ENCODE measurements around the gene SNRNP40.

SNRNP40 gene

GRCh38 chr1:31249854-31250253 lies 46.7 kb downstream of the SNRNP40 start:
- no peaks in the 10 kb centered on the region for H3K9me3 ChIP-seq (ENCODE audit: control insufficient read depth, low read length)
- no peak overlapping the region for H3K27ac ChIP-seq (ENCODE audit: low read depth, low read length, severe bottlenecking)
- no peaks in the 10 kb centered on the region for H3K36me3 ChIP-seq (ENCODE audit: control insufficient read depth, insufficient read depth, low read length)
- H3K4me3 ChIP-seq (ENCODE audit: extremely low read depth, insufficient read depth, low read length, poor library complexity, severe bottlenecking): no peak overlapping the region
- no peaks in the 10 kb centered on the region for H3K4me1 ChIP-seq (ENCODE audit: control insufficient read depth, insufficient read depth, low read length, poor library complexity, severe bottlenecking)
- 75 to 86% methylated on average over 2 to 3 of the region's 3 CpGs for WGBS, 2 experiments (ENCODE audit: insufficient coverage in 2 of 2)

DNA sequence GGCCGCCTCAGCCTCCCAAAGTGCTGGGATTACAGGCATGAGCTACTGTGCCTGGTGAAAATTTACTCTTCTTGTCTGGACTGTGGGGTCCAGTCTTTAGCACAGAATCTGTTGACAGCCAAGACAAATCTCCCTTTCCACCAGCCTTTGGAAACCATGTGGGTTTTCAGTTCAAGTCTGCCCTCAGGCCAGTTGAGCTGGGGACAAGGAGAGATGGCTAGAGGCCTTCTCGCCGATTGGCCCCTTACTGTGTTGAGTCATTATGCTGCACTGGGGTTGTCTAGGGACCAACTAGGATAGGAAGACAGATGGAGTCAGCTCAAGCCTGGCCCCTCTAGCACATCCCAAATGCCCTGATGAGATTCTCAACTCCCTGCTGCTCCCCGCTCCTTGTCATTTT lies 48.3 kb downstream of the SNRNP40 start:
- H3K4me1 ChIP-seq (ENCODE audit: control insufficient read depth, insufficient read depth, low read length, poor library complexity, severe bottlenecking): no peaks in the 10 kb centered on the region
- H3K9me3 ChIP-seq (ENCODE audit: control insufficient read depth, low read length): no peaks in the 10 kb centered on the region
- H3K27ac ChIP-seq (ENCODE audit: low read depth, low read length, severe bottlenecking): no peak overlapping the region
- H3K36me3 ChIP-seq (ENCODE audit: control insufficient read depth, insufficient read depth, low read length): no peaks in the 10 kb centered on the region
- H3K4me3 ChIP-seq (ENCODE audit: extremely low read depth, insufficient read depth, low read length, poor library complexity, severe bottlenecking): no peak overlapping the region
- WGBS, 2 experiments (ENCODE audit: insufficient coverage in 2 of 2): 94 to 95% methylated on average over 4 of the region's 4 CpGs

- Histone ChIP-seq H3K4me1 (ENCODE audit: control insufficient read depth, insufficient read depth, low read length, poor library complexity, severe bottlenecking) (no peaks in the 10 kb centered on the region), H3K9me3 (ENCODE audit: control insufficient read depth, low read length) (no peaks in the 10 kb centered on the region), H3K4me3 (ENCODE audit: extremely low read depth, insufficient read depth, low read length, poor library complexity, severe bottlenecking) (no peak overlapping the region), H3K27ac (ENCODE audit: low read depth, low read length, severe bottlenecking) (no peak overlapping the region), H3K36me3 (ENCODE audit: control insufficient read depth, insufficient read depth, low read length) (no peaks in the 10 kb centered on the region)
- 100% methylated on average over 2 to 3 of the region's 4 CpGs for WGBS, 2 experiments (ENCODE audit: insufficient coverage in 2 of 2)
Measured at GRCh38 chr1:31244326-31244725, 52.3 kb downstream of the SNRNP40 start.

DNA sequence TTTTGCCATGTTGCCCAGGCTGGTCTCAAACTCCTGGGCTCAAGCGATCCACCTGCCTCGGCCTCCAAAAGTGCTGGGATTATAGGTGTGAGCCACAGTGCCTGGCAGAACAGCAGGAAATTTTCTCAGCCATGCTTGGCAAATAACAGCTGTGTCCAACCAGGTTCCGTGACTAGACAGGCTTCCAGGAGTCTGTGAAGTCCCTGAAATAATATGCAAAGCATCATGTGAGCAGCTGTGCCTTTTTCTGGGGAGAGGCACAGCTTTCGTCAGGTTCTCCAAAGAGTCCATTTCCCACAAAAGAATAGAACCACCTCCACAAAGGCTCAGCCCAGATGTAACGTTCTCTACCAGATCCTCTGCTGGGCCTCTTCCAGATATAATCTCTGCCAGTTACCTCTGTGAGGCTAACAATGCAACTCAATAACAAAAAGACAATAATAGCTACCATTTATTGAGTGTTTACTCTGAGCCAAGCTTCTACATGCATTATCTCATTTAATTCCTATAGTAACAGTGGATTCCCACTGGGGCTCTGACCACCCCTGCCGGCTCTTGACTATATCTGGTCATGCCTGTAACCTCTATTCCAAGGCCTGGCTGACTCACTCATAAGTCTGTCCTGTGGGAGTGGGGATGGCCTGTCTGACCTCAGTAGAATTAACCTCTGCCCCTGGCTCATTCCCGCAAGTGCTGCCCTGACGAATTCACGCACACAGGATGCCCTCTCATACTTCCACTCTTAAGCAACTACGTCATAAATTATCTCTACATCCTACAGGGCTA lies 52.9 kb downstream of the SNRNP40 start:
- H3K36me3 ChIP-seq (ENCODE audit: control insufficient read depth, insufficient read depth, low read length): no peaks in the 10 kb centered on the region
- WGBS, 2 experiments (ENCODE audit: insufficient coverage in 2 of 2): 87 to 95% methylated on average over 6 to 10 of the region's 10 CpGs
- no peak overlapping the region for H3K4me3 ChIP-seq (ENCODE audit: extremely low read depth, insufficient read depth, low read length, poor library complexity, severe bottlenecking)
- no peaks in the 10 kb centered on the region for H3K9me3 ChIP-seq (ENCODE audit: control insufficient read depth, low read length)
- no peak overlapping the region for H3K27ac ChIP-seq (ENCODE audit: low read depth, low read length, severe bottlenecking)
- peaks cover 1% of the 10 kb centered on the region for H3K4me1 ChIP-seq (ENCODE audit: control insufficient read depth, insufficient read depth, low read length, poor library complexity, severe bottlenecking)

DNA sequence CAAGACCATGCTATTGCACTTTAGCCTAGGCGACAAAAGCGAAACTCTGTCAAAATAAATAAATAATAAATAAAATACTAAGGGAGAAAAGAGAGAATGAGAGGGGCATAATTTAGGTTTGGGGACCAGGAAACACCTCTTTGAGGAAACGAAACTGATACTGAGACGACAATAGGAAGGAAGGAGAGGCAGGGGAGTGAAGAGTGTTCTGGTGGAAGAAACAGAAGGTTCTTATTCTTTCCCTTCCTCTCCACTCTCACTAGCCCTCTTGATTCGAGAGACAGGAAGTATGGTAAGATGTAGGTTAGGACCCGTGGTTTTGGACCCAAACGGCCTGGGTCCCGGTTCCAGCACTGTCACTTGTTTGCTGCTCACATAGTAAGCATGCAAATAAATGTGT lies 55.3 kb downstream of the SNRNP40 start:
- no peaks in the 10 kb centered on the region for H3K9me3 ChIP-seq (ENCODE audit: control insufficient read depth, low read length)
- H3K4me3 ChIP-seq (ENCODE audit: extremely low read depth, insufficient read depth, low read length, poor library complexity, severe bottlenecking): no peak overlapping the region
- WGBS, 2 experiments (ENCODE audit: insufficient coverage in 2 of 2): 86 to 91% methylated on average over 1 to 5 of the region's 8 CpGs
- no peak overlapping the region for H3K27ac ChIP-seq (ENCODE audit: low read depth, low read length, severe bottlenecking)
- H3K4me1 ChIP-seq (ENCODE audit: control insufficient read depth, insufficient read depth, low read length, poor library complexity, severe bottlenecking): peaks cover 3% of the 10 kb centered on the region
- H3K36me3 ChIP-seq (ENCODE audit: control insufficient read depth, insufficient read depth, low read length): no peaks in the 10 kb centered on the region

- Histone ChIP-seq H3K9me3 (ENCODE audit: control insufficient read depth, low read length) (no peaks in the 10 kb centered on the region), H3K4me1 (ENCODE audit: control insufficient read depth, insufficient read depth, low read length, poor library complexity, severe bottlenecking) (peaks cover 3% of the 10 kb centered on the region), H3K4me3 (ENCODE audit: extremely low read depth, insufficient read depth, low read length, poor library complexity, severe bottlenecking) (peak within 1 kb of the TSS; percentile 39), H3K27ac (ENCODE audit: low read depth, low read length, severe bottlenecking) (no peak within 1 kb of the TSS), H3K36me3 (ENCODE audit: control insufficient read depth, insufficient read depth, low read length) (no peaks in the 10 kb centered on the region)
- WGBS, 2 experiments (ENCODE audit: insufficient coverage in 2 of 2): 1 to 3% methylated on average over 29 to 34 of the region's 57 CpGs
Measured at GRCh38 chr1:31239653-31240241, 56.8 kb downstream of the SNRNP40 start, which contains the start of gene NKAIN1. Gene NKAIN1 (minus strand): TSS chr1:31239887. CDS start chr1:31239547, 340 bp downstream.

DNA sequence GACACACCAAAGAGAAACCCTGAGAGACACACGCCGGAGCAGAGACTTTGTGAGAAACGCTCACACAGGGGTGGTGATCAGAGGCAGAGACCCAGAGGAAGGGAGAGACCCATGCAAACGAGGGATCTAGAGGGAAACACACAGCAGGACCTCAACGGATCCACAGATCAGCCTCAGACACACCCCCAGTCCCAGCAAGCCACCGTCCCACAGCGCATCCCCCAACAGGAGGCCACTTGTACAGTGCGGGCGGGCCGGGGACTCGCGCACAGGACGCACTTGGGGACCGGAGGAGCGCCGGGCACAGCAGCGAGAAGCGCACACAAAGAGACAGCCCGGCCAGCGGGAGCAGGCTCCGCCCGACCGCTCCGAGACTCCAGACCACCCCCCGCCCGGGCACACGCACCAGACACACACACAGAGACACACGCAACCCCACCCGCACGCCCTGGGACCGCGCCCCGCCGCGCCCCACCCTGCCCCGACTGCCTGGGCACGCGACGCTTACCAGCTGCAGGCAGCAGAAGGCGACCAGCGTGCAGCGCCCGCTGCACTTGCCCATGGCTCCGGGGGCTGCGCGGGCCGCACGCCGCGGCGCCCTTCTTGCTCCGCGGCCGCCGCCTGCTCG lies 57.5 kb downstream of the SNRNP40 start:
- no peak overlapping the region for H3K27ac ChIP-seq (ENCODE audit: low read depth, low read length, severe bottlenecking)
- peak overlapping the region; percentile 39 for H3K4me3 ChIP-seq (ENCODE audit: extremely low read depth, insufficient read depth, low read length, poor library complexity, severe bottlenecking)
- WGBS, 2 experiments (ENCODE audit: insufficient coverage in 2 of 2): 1% methylated on average over 34 to 54 of the region's 56 CpGs
- no peaks in the 10 kb centered on the region for H3K9me3 ChIP-seq (ENCODE audit: control insufficient read depth, low read length)
- H3K4me1 ChIP-seq (ENCODE audit: control insufficient read depth, insufficient read depth, low read length, poor library complexity, severe bottlenecking): peaks cover 3% of the 10 kb centered on the region
- H3K36me3 ChIP-seq (ENCODE audit: control insufficient read depth, insufficient read depth, low read length): no peaks in the 10 kb centered on the region

DNA sequence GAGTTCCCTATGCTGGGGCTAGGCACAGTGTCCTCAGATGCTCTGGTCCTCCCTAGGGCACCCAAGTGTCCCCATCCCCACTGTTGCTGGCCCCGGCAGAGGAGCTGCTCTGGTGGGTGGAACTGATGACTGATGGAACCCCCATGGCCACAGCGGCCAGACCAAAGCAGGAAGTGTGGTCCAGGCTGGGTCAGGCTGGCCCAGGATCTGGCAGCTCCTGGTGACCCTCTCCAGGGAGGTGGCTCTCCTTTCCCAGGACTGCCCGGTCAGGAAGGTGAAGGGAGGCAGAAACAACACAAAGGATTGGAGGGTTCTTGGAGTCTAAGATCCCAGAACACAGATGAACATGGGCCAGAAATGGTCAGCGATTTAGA lies 58.0 kb downstream of the SNRNP40 start:
- peaks cover 3% of the 10 kb centered on the region for H3K4me1 ChIP-seq (ENCODE audit: control insufficient read depth, insufficient read depth, low read length, poor library complexity, severe bottlenecking)
- no peak overlapping the region for H3K27ac ChIP-seq (ENCODE audit: low read depth, low read length, severe bottlenecking)
- H3K36me3 ChIP-seq (ENCODE audit: control insufficient read depth, insufficient read depth, low read length): no peaks in the 10 kb centered on the region
- H3K9me3 ChIP-seq (ENCODE audit: control insufficient read depth, low read length): no peaks in the 10 kb centered on the region
- WGBS, 2 experiments (ENCODE audit: insufficient coverage in 2 of 2): 40 to 52% methylated on average over 3 to 4 of the region's 4 CpGs
- H3K4me3 ChIP-seq (ENCODE audit: extremely low read depth, insufficient read depth, low read length, poor library complexity, severe bottlenecking): peak overlapping the region; percentile 39

DNA sequence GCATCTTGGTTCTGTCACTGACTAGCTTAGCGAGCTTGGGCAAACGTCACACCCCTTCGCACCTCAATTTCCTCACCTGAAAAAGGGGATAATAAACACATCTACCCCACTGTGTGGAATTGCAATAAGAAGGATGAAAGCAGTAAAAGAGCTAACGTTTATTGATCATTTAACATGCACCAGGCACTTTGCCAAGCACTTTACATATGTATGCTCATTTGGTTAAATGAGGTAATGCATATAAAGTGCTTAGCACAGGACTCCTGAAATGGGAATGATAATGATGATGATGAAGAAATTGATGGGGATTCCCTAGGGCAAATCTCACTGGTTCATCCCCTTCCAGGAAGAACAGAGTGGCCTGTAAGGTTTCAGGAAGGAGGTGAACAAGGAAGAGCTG lies 61.7 kb downstream of the SNRNP40 start:
- WGBS, 2 experiments (ENCODE audit: insufficient coverage in 2 of 2): no CpG with 5 or more reads among the region's 4 CpGs
- no peak overlapping the region for H3K4me3 ChIP-seq (ENCODE audit: extremely low read depth, insufficient read depth, low read length, poor library complexity, severe bottlenecking)

GRCh38 chr1:31234123-31234708 lies 62.4 kb downstream of the SNRNP40 start:
- H3K4me3 ChIP-seq (ENCODE audit: extremely low read depth, insufficient read depth, low read length, poor library complexity, severe bottlenecking): no peak overlapping the region
- peaks cover 3% of the 10 kb centered on the region for H3K4me1 ChIP-seq (ENCODE audit: control insufficient read depth, insufficient read depth, low read length, poor library complexity, severe bottlenecking)
- no peaks in the 10 kb centered on the region for H3K36me3 ChIP-seq (ENCODE audit: control insufficient read depth, insufficient read depth, low read length)
- H3K9me3 ChIP-seq (ENCODE audit: control insufficient read depth, low read length): no peaks in the 10 kb centered on the region
- no peak overlapping the region for H3K27ac ChIP-seq (ENCODE audit: low read depth, low read length, severe bottlenecking)
- WGBS, 2 experiments (ENCODE audit: insufficient coverage in 2 of 2): 67 to 68% methylated on average over 8 to 12 of the region's 12 CpGs

More for the DNA sequence above, 61.7 kb downstream of the SNRNP40 start:
- Histone ChIP-seq H3K4me1 (ENCODE audit: control insufficient read depth, insufficient read depth, low read length, poor library complexity, severe bottlenecking) (peaks cover 3% of the 10 kb centered on the region), H3K9me3 (ENCODE audit: control insufficient read depth, low read length) (no peaks in the 10 kb centered on the region), H3K27ac (ENCODE audit: low read depth, low read length, severe bottlenecking) (no peak overlapping the region), H3K36me3 (ENCODE audit: control insufficient read depth, insufficient read depth, low read length) (no peaks in the 10 kb centered on the region)
